Transverse colon (tissue), 4 donors: ENCODE results near the gene RIN3.

ENCODE experiments used
- EP300 ChIP-seq: sonication (generic); formaldehyde crosslinking; IDR thresholded peaks from one replicate; pipeline ENCODE4 v1.6.1; 2017; ENCODE audit warnings: antibody characterized with exemption, low read depth
- POLR2A ChIP-seq: fragments of 450-650 bp; IDR thresholded peaks from one replicate; pipeline ENCODE4 v1.6.1; 2016; ENCODE audit warnings: antibody characterized with exemption, mild to moderate bottlenecking, moderate library complexity
- POLR2AphosphoS5 ChIP-seq, 3 donors: sonication (generic); formaldehyde crosslinking; IDR thresholded peaks; one replicate each; pipeline ENCODE4 v1.6.1; 2016; ENCODE audit warnings: antibody characterized with exemption in 3 of 3
- TF ChIP-seq, protein P1 (sequence below), 5 experiments: fragments of 200-600 bp in 3 of 5; fragments of 450-650 bp in 2 of 5; sonication (generic) in 3 of 5; IDR thresholded peaks; 1 replicate in 2 of 5; 2 replicates in 3 of 5; pipeline ENCODE4 v1.5.1; 2016 to 2017; ENCODE audit warnings: antibody characterized with exemption in 5 of 5, inconsistent platforms in 3 of 5, mild to moderate bottlenecking in 2 of 5, moderate library complexity in 1 of 5

DNA sequence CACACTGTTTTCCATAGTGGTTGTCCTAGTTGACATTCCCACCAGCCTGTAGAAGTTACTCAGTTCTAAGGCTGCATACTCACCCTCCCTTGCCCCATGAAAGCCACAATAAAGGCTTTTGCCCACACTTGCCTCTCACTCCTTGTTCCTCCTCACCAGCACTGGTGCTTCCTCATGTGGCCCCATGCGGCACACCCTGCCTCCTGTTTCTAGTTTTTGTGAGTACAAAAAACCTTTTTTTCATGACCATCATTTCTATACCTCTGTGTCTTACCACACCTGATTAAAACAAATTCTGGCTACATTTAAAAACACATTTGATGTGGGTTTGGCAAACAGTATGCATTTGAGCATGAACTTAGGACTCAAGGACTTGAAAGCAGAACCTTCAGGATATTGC, 40.7 kb upstream of the RIN3 start:
- TF ChIP-seq, protein P1, sequence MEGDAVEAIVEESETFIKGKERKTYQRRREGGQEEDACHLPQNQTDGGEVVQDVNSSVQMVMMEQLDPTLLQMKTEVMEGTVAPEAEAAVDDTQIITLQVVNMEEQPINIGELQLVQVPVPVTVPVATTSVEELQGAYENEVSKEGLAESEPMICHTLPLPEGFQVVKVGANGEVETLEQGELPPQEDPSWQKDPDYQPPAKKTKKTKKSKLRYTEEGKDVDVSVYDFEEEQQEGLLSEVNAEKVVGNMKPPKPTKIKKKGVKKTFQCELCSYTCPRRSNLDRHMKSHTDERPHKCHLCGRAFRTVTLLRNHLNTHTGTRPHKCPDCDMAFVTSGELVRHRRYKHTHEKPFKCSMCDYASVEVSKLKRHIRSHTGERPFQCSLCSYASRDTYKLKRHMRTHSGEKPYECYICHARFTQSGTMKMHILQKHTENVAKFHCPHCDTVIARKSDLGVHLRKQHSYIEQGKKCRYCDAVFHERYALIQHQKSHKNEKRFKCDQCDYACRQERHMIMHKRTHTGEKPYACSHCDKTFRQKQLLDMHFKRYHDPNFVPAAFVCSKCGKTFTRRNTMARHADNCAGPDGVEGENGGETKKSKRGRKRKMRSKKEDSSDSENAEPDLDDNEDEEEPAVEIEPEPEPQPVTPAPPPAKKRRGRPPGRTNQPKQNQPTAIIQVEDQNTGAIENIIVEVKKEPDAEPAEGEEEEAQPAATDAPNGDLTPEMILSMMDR (IDR thresholded peaks at IDR 0.05): no peak
- no peak for TF ChIP-seq EP300
- TF ChIP-seq POLR2A: no peak
- no peak for TF ChIP-seq POLR2AphosphoS5 (IDR thresholded peaks at IDR 0.05)
